ENCODE measurements around the gene SYP. TPM values are rescaled to one million over a fixed set of nuclear protein-coding genes. Genes with fewer than 3 reads are reported as not detected.
A peak's percentile ranks its signal among the peaks of the same experiment; 100 is the strongest.

Gene SYP
- total RNA-seq, 1 donor, result 0.36 TPM

DNA sequence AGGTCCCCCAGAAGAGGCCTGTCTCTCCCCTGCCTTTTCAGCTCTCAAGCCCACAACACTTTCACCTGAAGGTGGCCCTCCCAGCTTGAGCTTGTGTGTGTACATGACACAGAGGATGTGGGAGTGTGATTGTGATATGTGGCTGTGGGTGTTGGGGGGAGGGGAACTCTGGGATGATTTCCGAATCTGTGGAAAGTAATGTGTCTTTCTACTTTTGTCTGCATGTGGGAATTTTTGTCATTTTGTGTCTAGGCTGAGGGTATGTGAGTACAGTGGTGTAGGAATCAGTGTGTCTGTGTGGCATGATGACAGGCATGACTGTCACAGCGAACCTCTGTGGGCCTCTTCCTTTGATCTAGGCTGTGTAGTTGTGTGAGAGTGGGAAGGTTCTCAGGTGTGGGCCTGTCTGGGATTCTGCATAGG, 6.4 kb downstream of the SYP start:
- Histone ChIP-seq H3K4me1 (ENCODE audit: insufficient read depth, low read length) (no peaks in the 10 kb centered on the region), H2AFZ (ENCODE audit: low read length) (no peak overlapping the region), H3K27ac (ENCODE audit: low read depth, low read length) (no peak overlapping the region), H3K4me3 (ENCODE audit: insufficient read depth, low read length) (no peak overlapping the region), H3K9me3 (ENCODE audit: low read depth, low read length) (no peaks in the 10 kb centered on the region), H3K79me2 (ENCODE audit: insufficient read depth, low read length) (no peaks in the 10 kb centered on the region), H3K36me3 (ENCODE audit: insufficient read depth, low read length) (no peaks in the 10 kb centered on the region), H3K27me3 (ENCODE audit: insufficient read depth, low read length) (peaks cover 4% of the 10 kb centered on the region), H3K4me2 (ENCODE audit: insufficient read depth, low read length) (no peak overlapping the region), H4K20me1 (ENCODE audit: insufficient read depth, low read length) (no peaks in the 10 kb centered on the region)
- TF ChIP-seq, protein P1, sequence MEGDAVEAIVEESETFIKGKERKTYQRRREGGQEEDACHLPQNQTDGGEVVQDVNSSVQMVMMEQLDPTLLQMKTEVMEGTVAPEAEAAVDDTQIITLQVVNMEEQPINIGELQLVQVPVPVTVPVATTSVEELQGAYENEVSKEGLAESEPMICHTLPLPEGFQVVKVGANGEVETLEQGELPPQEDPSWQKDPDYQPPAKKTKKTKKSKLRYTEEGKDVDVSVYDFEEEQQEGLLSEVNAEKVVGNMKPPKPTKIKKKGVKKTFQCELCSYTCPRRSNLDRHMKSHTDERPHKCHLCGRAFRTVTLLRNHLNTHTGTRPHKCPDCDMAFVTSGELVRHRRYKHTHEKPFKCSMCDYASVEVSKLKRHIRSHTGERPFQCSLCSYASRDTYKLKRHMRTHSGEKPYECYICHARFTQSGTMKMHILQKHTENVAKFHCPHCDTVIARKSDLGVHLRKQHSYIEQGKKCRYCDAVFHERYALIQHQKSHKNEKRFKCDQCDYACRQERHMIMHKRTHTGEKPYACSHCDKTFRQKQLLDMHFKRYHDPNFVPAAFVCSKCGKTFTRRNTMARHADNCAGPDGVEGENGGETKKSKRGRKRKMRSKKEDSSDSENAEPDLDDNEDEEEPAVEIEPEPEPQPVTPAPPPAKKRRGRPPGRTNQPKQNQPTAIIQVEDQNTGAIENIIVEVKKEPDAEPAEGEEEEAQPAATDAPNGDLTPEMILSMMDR (IDR thresholded peaks at IDR 0.05; ENCODE audit: extremely low read depth, low read depth, low read length), result no peak
- DNase-seq (ENCODE audit: insufficient read length, low spot score, missing footprints), result no peak

- Histone ChIP-seq H3K79me2 (ENCODE audit: insufficient read depth, low read length) (no peaks in the 10 kb centered on the region), H3K27ac (ENCODE audit: low read depth, low read length) (no peak overlapping the region), H3K4me3 (ENCODE audit: insufficient read depth, low read length) (no peak overlapping the region), H2AFZ (ENCODE audit: low read length) (no peak overlapping the region), H3K4me1 (ENCODE audit: insufficient read depth, low read length) (no peaks in the 10 kb centered on the region), H3K9me3 (ENCODE audit: low read depth, low read length) (no peaks in the 10 kb centered on the region), H4K20me1 (ENCODE audit: insufficient read depth, low read length) (no peaks in the 10 kb centered on the region), H3K4me2 (ENCODE audit: insufficient read depth, low read length) (no peak overlapping the region), H3K27me3 (ENCODE audit: insufficient read depth, low read length) (no peaks in the 10 kb centered on the region), H3K36me3 (ENCODE audit: insufficient read depth, low read length) (no peaks in the 10 kb centered on the region)
- TF ChIP-seq, protein P1 (IDR thresholded peaks at IDR 0.05; ENCODE audit: extremely low read depth, low read depth, low read length), result peak; percentile 65
- DNase-seq (ENCODE audit: insufficient read length, low spot score, missing footprints), result no peak
Measured at GRCh38 chrX:49192722-49193328, 7.2 kb downstream of the SYP start.

DNA sequence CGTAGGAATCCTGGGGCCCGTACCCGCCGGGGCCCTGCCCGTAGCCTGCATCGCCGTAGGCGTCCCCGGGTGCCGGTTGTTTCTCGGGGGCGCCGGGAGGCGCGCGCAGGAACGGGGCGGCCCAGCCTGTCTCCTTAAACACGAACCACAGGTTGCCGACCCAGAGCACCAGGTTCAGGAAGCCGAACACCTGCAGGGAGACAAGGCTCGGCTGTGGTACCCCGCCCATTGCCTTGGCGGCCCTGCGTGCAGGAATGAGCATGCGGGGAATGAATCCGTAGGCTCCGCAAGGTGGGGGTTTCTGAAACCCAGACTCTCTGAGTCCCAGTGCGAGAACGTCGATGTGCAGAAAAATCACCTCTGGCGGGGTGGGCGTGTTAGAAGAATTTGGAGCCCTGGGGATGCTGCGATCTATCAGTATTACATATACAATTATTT, 8.4 kb downstream of the SYP start:
- no peaks in the 10 kb centered on the region for H4K20me1 ChIP-seq (ENCODE audit: insufficient read depth, low read length)
- H3K36me3 ChIP-seq (ENCODE audit: insufficient read depth, low read length), result no peaks in the 10 kb centered on the region
- TF ChIP-seq, protein P1 (IDR thresholded peaks at IDR 0.05; ENCODE audit: extremely low read depth, low read depth, low read length), result no peak
- H3K79me2 ChIP-seq (ENCODE audit: insufficient read depth, low read length), result no peaks in the 10 kb centered on the region
- peak overlapping the region; percentile 78 for H2AFZ ChIP-seq (ENCODE audit: low read length)
- DNase-seq (ENCODE audit: insufficient read length, low spot score, missing footprints), result peak; percentile 41
- H3K27me3 ChIP-seq (ENCODE audit: insufficient read depth, low read length), result no peaks in the 10 kb centered on the region
- peak overlapping the region; percentile 80 for H3K4me3 ChIP-seq (ENCODE audit: insufficient read depth, low read length)
- no peaks in the 10 kb centered on the region for H3K9me3 ChIP-seq (ENCODE audit: low read depth, low read length)
- peak overlapping the region; percentile 84 for H3K4me2 ChIP-seq (ENCODE audit: insufficient read depth, low read length)
- no peaks in the 10 kb centered on the region for H3K4me1 ChIP-seq (ENCODE audit: insufficient read depth, low read length)
- H3K27ac ChIP-seq (ENCODE audit: low read depth, low read length), result peak overlapping the region; percentile 53

DNA sequence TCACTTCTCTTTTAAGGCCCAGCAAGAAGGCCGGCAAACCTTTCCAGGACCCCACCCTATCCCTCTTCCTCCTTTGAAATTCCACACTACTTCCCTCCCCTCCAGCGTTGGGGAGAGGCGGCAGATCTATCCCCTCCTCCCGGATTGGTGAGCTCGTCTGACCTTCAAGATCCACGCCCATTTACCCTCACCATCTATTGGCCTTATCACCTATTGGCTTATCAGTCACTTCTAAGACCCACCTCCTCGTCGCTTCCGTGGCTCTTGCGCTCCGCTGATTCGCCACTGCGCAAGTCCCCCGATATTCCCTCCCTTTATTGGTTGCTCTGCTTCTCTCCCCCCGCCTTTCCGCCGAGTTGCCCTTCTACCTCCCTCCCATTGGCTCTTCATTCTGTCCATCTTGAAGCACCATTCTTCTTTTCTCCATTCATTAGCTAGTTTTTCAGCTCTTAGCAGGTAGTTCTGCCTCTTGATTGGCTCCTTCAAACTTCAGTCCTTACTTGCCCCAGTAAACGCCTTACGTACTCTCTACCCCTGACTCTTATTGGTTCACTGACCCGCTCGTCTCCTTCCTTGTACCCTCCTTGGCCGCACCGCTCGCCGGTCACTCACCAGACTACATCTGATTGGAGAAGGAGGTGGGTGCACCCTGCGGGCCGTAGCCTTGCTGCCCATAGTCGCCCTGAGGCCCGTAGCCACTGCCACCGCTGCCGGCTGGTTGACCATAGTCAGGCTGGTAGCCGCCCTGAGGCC, 9.0 kb downstream of the SYP start:
- no peaks in the 10 kb centered on the region for H3K79me2 ChIP-seq (ENCODE audit: insufficient read depth, low read length)
- peak overlapping the region; percentile 78 for H2AFZ ChIP-seq (ENCODE audit: low read length)
- H4K20me1 ChIP-seq (ENCODE audit: insufficient read depth, low read length), result no peaks in the 10 kb centered on the region
- H3K4me1 ChIP-seq (ENCODE audit: insufficient read depth, low read length), result no peaks in the 10 kb centered on the region
- H3K4me3 ChIP-seq (ENCODE audit: insufficient read depth, low read length), result peak overlapping the region; percentile 80
- peak overlapping the region; percentile 53 for H3K27ac ChIP-seq (ENCODE audit: low read depth, low read length)
- H3K36me3 ChIP-seq (ENCODE audit: insufficient read depth, low read length), result no peaks in the 10 kb centered on the region
- no peaks in the 10 kb centered on the region for H3K27me3 ChIP-seq (ENCODE audit: insufficient read depth, low read length)
- H3K4me2 ChIP-seq (ENCODE audit: insufficient read depth, low read length), result peak overlapping the region; percentile 84
- TF ChIP-seq, protein P1 (IDR thresholded peaks at IDR 0.05; ENCODE audit: extremely low read depth, low read depth, low read length), result no peak
- no peaks in the 10 kb centered on the region for H3K9me3 ChIP-seq (ENCODE audit: low read depth, low read length)
- peak; percentile 97 for DNase-seq (ENCODE audit: insufficient read length, low spot score, missing footprints)
